GM18858 (cell line): ENCODE results near the gene KCND2.
"Not testable (repeated sequence)": the region's sequence is repeated elsewhere in the genome, so short reads cannot be mapped to it uniquely, and the experiment has no call there.

Experiments used
- ATAC-seq: cut with Tn5 transposase; IDR thresholded peaks from one replicate; pipeline ENCODE4 v1.9.1; 2021; ENCODE audit not compliant: unreplicated experiment

Gene KCND2

DNA sequence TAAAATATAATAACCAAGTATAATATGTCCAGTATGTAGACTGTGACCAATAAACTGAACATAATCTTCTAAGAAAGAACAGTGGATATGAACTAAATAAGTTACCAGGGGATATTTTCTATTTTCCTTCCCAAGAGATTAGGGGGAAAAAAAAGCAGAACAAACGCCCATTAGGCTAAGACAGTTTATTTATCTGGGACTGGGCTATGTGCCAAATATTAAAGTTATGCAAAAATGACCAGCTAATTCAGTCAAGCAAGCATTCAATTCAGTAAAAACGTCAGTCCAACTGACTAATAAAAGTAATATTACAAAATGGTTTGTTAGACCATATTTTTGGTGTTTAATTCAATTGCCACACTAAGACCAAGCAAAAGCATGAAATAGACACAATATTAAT, 462.8 kb downstream of the KCND2 start:
- no peak for ATAC-seq

GRCh38 chr7:120738816-120739215, 465.8 kb downstream of the KCND2 start:
- no peak for ATAC-seq

GRCh38 chr7:120740348-120740747, 467.4 kb downstream of the KCND2 start:
- ATAC-seq, result no peak

- no peak for ATAC-seq
These were observed 468.5 kb downstream of the KCND2 start for GRCh38 chr7:120741371-120742042.

DNA sequence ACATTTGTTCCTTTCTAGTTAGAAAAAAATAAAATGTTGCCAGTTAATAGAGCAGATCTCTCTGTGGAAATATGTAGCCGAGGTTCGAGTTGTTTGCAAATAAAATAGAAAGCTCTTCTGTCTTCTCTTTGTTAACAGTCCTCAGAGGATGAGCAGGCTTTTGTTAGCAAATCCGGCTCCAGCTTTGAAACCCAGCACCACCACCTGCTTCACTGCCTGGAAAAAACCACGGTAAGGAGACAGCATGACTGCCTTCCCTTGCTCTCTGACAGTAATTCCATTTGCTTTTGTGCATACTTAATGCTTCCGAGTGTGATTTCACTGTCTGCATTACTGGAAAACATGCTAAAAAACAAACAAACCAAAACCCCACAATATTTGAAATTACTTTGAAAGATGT, 469.4 kb downstream of the KCND2 start:
- no peak for ATAC-seq

GRCh38 chr7:120743128-120743527, 470.2 kb downstream of the KCND2 start:
- ATAC-seq, result no peak

GRCh38 chr7:120760050-120760449, 487.1 kb downstream of the KCND2 start:
- ATAC-seq, result peak; percentile 85

DNA sequence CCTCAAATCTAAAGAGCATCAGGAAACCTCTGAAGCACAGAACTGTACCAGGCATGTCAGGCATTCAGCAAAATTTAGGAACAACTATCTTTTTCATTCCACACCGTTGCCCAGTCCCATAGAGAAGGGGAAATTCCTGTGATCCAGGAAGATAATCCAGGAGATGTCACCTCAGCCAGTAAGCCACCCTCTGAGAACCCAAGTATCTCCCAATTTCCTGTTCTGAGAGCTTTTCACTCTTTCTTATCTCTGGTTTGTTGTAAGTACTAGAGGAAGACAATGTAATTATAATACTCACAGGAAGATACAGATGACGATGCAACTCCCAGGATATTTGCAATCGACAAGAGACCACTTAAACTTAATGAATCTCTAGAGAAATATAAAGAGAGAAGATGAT, 487.9 kb downstream of the KCND2 start:
- ATAC-seq, result no peak

DNA sequence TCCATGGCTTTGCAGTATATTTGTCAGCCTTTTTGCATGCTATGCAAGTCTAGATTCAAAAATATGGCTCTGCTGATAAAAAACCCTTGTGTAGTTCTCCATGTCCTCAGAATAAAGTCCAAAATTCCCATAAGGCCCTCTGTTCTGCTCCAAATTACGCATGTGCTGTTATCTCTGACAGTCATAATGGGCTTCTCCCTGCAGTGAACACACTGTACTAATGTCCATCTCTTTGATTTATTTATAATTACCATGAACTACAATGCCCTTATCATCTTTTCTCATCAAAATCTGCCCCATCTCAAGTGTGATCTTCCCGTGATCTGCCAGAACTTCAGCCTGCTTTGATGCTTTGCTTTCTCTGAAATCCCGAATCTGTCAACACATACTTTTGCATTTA, 497.2 kb downstream of the KCND2 start:
- ATAC-seq, result no peak

DNA sequence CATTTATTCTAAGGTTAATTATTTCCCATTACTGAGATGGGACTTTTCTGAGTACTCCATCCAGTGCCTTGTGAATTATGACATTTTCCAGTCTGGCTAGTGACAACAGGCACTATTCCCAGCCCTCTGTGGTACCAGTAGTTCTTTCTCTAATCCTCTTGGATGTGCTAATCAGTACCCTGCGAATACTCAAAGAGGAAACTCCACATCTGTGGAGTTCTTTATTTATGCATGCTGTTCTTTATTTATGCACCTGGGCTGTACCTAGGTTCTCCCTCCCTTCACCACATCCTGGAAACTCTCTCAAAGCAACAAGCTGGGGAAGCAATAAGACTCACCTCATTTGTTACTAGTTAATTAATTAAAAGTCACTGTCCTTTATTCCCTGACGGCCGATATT, 501.5 kb downstream of the KCND2 start:
- no peak for ATAC-seq

- no peak for ATAC-seq
These were observed 502.8 kb downstream of the KCND2 start for GRCh38 chr7:120775755-120776154.

- ATAC-seq, result not testable (repeated sequence)
These were observed 506.1 kb downstream of the KCND2 start for GRCh38 chr7:120779078-120779477.

DNA sequence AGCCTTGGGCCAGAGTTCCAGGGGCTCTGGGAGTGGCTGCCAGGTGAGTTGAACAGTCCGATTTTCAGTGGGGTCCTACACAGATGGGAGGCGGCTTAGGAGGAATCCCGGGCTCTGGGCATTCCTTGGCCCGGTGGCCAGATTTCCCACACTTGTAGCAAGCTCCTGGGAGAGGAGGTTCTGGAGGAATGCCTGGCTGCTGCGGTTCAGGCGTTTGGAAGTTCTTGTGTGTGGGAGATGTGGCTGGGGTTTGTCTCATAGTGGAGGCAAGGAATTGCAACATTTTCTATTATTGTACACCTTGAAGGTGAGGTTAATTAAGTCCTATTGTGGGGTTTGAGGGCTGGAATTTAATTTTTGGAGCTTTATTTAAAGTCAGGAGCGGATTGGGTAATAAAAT, 507.5 kb downstream of the KCND2 start:
- not testable (repeated sequence) for ATAC-seq

- ATAC-seq, result no peak
These were observed 508.0 kb downstream of the KCND2 start for GRCh38 chr7:120780938-120781337.

GRCh38 chr7:120781924-120782323, 508.9 kb downstream of the KCND2 start:
- not testable (repeated sequence) for ATAC-seq

GRCh38 chr7:120783273-120783672, 510.3 kb downstream of the KCND2 start:
- ATAC-seq, result no peak

DNA sequence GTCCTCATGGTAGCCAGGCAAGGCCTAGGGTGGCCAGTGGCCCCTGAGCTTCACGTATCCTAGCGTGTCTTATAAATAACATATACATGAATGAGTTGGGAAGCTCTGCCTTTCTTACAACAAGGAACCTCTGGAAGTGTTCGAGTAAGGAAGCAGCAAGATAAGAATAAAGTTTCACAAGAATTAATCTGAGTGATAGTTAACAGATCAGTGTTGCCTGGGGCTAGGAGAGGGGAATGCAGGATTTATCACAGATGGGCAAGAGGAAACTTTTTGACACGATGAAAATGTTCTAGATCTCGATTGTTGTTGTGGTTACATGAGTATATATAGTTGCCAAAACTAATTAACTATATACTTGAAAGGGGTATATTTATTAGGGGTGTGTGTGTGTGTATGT, 510.7 kb downstream of the KCND2 start:
- ATAC-seq, result no peak

DNA sequence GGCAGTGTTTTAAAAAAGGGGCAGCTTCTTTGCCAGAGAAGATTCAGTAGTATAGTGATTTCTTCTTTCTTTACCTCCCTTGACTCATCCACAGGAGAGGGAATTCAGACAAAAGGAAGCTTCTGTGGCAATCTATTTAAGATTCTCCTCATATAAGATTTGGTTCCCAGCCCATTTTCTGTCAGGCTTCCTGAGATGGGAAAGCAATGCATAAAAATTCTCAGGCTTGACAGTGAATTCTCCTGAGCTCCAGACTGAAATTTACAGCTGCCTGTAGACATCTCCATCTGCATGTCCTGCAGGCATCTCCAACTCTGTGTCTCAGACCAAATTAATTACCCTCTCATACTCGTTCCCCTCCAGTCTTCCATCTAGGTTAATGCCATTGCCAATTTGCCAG, 512.1 kb downstream of the KCND2 start:
- ATAC-seq, result no peak

GRCh38 chr7:120792091-120792860, 519.3 kb downstream of the KCND2 start:
- peak; percentile 89 for ATAC-seq

DNA sequence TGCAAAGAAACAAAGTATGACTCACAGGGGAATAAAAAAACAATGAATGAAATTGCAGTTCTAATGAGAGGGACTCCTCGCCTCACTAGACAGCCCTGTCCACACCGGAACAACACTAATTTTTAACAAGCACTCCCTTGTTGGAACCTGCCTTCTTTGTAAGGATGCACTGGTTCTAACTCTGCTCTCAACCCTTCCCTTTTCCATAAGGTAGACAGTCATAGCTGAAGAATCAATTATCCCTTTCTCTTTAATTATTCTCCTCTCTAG, 519.8 kb downstream of the KCND2 start:
- ATAC-seq, result no peak

GRCh38 chr7:120793213-120793936, 520.4 kb downstream of the KCND2 start:
- ATAC-seq, result no peak

DNA sequence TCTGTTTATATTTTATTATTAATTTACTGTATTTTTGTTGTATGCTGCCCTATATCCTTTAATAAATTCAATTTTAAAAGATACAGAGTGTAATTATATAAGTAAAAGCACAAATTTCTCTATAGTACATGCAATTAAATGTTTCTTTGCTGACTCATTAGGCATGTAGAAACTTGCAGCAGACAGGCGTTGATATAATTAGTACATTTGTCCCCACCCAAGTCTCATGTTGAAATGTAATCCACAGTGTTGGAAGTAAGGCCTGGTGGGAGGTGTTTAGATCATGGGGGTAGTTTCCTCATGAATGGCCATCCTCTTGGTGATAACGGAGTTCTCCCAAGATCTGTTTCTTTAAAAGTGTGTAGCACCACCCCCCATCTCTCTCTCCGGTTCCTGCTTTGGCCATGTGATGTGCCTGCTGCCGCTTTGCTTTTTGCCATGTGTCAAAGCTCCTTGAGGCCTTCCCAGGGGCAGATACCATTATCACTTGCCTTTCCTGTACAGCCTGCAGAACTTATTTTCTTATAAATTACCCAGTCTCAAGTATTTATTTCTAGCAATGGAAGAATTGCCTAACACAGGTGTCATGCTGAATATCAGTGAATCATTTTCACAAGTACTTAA, 521.2 kb downstream of the KCND2 start:
- no peak for ATAC-seq
